CD4-positive, alpha-beta T cell treated with Interferon gamma for 1 hour (primary cell): ENCODE data around the gene C1QTNF8.
A peak's percentile ranks its signal among the peaks of the same experiment; 100 is the strongest.
"Not testable (repeated sequence)": the region's sequence is repeated elsewhere in the genome, so short reads cannot be mapped to it uniquely, and the experiment has no call there.

Experiments used
- DNase-seq: peaks from one replicate; pipeline ENCODE4 v3.0.0-alpha.2; 2020

Gene C1QTNF8

DNA sequence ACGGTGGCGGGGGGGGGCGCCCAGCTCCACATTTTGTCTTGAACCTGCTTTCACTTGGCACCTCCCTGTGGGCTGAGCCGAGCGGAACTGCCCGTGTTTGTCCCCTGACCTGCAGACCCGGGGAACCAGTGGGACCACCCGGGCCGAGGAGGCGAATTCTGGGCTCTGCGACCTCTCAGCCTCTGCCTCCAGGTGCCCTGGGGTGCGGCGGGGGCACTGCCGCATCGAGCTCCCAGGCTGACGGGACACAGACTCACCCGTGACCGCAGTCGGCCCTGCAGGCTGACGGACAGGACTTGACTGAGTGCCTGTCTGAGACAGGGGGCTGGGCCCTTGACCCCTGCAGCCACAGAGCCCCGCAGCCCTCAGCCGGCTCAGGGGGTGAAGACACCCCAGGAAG, 11.1 kb upstream of the C1QTNF8 start:
- DNase-seq: no peak

DNA sequence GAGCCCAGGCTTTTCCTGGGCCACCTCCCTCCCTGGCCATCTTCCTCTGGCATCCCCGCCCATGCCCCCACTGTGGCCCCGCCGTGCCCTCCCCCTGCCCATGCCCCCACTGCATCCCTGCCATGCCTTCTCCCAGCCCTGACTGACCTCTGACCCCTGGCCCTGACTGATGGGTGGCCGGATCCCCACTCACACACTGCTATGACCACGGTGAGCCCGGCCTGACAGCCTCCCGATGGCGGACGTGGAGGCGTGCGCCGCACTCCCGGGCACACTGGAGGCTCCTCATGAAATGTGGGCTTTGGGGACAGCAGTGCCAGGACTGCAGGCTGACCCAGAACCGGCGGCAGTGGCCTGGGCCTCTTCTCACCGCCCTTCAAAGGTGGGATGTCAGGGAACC, 10.6 kb upstream of the C1QTNF8 start:
- DNase-seq: no peak

- DNase-seq: no peak
These were observed 10.0 kb upstream of the C1QTNF8 start for GRCh38 chr16:1105888-1106620.

DNA sequence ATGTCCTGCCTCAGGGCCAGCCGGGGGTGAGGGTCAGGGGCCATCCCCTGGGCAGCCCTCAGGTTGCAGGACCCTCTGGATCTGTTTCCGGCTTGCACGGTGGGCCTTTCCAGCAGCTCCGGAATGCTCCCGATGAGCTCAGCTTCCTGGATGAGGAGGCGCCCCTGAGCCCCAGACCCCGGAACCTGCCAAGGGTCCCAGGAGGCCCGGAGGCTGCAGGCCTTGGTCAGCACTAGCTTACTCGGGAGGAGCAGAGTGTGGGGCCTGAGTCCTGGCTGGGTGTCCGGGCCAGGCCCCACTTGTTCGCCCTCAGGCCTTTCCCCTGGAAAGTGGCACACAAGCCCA, 7.6 kb upstream of the C1QTNF8 start:
- no peak for DNase-seq

DNA sequence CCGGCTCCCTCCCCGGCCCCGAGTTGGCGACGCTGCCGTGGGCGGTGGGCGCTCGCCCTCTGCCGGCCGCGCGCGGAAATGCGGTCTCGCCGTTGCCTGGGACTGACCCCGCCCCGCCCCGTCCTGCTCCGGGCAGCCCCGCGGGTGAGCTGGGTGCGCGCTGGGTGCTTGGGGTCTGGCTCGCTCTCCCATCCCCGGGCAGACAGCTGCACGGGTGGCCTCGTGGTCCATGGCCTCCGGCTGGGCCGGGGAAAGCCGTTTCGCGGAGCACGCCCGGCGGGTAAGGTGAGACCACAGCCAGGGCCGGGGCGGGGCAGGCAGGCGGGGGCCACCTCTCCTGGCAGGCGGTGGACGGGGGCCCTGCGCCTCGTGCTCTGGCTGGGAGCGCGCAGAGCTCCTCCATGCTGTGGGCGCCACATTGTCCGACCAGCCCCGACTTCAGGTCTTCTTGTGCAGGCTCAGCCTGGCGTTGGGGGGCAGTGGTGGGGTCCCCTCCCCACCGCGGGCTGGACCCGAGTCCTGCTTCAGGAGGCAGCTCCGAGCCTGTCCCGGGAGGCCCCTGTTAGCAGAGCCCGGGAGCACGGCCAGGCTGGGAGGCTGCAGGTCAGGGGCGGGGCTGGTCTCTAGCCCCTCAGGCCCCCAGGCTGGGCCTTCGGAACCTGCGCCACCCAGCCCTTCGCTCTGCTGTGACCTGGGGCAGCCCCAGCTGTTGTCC, 7.0 kb upstream of the C1QTNF8 start:
- DNase-seq: peak; percentile 57

DNA sequence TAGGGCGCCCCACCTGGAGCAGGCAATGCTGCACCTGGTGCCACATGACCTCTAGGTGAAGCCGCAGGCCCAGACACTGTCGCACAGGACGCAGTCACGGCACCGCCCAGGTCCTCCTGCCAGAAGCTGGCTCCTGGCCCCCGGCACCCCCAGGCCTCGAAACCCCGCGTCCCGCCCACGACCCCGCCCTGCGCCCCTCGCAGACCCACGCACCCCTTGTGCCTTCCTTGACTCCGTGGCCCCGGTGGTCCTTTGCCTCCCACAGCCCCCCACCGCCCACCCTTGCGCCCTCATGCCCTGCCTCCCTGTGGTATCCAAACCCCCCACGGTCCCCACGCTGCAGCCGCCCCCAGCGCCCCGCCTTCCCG, 6.3 kb upstream of the C1QTNF8 start:
- no peak for DNase-seq

DNA sequence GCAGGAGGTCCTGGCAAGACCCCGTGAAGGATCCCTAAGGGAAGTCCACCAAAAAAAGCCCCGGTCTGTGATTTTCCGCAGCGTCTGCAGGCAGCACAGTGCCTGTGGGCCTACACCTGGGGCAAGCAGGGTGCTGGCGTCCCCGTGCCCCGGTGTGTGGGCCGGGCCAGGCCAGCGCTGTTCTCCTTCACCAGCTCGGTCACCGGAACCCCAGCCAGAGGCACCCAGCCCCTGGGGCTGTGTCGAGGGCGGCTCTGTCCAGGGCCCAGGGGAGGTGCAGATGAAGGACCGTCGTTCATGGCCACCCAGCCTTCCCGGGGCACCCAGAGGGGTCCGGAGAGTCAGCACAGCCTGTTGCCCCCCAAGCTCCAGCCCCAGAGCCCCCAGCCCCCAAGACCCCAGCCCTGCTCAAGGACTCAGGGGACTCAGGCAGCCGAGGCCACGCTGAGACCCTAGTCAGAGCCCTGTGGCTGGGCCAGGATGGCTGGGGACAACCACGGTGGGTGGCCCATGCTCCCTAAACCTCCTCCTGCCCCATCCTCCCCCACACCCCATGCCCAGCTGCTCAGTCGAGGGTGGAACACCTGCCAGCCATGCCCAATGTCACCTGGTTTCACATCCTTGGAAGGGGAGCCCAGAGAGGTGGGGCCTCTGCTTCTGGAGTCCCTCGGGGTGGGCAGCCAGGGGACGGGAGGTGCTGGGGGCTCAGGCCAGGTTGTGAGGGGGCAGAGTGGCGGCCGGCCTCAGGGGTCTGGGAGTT, 5.7 kb upstream of the C1QTNF8 start:
- DNase-seq: no peak

- no peak for DNase-seq
These were observed 5.1 kb upstream of the C1QTNF8 start for GRCh38 chr16:1101133-1101532.

DNA sequence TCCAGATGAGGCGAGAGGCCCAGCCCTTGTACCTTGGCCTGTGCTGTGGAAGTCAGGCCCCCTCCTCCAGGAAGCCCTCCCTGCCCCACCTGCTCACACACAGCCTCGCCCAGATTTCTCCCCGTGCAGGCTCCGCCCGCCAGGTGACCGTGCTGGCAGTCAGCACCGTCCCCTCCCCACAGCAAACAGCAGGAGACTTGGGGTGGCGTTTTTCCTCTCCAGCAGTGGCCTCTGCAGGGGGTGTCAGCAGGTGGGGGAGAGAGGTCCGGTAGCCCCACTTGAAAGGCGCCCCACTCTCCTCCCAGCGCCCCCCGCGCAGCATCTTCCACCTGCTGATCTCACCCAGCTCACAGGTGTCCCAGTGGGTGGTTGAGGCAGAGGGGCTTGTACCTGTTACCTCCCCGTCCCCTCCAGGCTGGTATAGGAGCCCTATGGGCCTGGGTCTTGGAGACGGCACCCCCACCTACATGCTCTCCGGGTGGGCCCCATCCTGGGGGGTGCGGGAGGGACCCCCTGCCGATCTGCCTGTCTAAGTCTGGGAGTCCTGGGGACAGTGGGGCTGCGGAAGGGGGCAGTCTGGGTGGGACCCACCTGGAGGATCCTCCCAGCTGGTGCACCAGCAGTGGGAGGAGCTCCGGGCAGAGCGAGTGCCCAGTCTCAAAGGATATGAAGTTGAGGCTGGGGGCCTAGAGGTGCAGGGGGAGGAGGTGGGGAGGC, 4.2 kb upstream of the C1QTNF8 start:
- no peak for DNase-seq

GRCh38 chr16:1099189-1100083, 3.4 kb upstream of the C1QTNF8 start:
- no peak for DNase-seq

DNA sequence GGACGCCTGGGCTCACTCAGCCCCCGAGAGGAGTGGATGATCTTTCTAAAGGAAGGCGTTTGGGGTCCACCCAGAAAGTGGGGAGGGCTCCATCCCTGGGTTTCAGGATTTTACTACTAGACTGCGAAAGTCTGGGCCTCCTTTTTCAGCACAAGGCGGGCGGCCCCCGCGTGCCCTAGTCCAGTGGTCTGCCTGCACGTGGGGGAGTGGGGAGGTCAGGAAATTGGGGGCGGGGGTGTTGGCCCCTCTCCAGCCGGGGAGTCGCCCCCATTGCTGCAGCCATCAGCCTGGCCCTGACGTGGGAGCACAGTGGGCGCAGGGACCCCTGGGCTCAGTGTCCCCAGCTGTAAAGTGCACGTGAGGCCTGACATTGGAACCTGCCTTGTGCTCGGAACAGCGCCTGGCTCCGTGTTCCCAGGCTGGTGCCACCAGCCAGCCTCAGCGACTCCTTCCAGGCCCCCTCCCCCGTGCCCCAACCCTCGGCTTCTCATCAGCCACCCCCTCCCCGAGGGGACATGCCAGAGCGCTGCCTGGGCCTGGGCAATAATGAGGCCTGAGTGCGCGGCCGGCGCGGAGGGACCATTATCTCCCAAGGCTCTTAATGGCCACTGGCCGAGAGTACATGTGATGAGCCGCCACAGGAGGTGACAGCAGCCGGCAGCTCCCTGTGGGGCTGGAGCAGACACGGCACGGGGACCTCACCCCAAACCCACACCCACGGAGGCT, 2.4 kb upstream of the C1QTNF8 start:
- no peak for DNase-seq

DNA sequence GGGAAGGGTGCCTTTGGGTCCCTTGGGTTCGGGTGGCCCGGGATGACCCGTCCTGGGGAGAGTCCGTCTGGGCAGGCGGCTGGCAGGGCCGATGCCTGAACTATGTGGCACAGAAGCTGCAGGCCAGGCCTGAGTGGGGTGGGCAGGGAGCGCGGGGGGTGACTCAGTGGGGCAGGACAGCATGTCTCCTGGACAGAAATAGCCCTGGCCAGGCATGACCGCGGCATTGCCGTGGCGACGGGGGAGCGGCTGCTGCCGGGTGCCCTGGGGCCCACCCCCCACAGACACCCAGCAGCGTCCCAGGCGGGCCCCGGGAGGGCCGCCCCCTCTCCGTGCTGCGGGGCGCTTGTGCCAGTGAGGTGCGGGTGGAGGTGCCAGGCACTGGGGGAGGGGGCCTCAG, 1.8 kb upstream of the C1QTNF8 start:
- no peak for DNase-seq

DNA sequence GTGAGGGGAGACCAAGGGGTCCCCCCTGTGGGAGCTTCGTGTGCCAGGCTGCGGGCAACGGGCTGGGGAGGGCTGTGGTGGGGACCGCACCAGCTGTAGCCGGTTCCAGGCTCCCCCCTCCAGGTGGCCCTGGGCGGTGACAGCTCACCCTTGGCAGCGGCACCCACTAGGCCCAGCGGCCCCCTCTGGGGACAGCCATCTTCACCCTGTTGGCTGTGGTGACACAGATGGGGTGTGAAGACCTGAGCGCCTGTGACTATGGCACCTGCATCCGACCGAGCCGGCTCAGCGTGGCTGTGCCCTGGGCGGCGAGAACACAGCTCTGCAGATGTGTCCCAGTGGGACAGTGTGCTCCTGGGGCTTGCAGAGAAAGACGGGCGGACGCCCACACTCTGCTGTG, 1.1 kb upstream of the C1QTNF8 start:
- no peak for DNase-seq

- DNase-seq: no peak
These were observed 435 bp downstream of the C1QTNF8 start for GRCh38 chr16:1095450-1096168.

- no peak for DNase-seq
These were observed 1.2 kb downstream of the C1QTNF8 start for GRCh38 chr16:1094601-1095449.

DNA sequence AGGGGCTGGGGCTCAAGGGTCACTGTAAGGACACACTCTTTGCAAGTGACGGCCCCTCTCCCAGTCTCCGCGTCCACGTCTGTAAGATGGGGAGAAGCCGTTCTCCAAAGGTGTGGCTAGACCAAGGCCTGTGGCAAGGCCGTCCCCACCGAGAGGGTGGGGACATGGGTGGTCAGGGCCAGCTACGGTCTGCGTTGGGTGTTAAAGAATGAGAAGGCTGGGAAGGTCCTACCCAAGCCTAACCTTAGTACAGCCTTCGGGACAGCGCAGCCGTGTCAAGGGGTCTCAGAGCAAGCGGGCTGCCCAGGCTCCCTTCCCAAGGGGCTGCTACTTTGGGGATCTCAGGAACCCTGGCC, 1.9 kb downstream of the C1QTNF8 start:
- DNase-seq: no peak

- DNase-seq: peak; percentile 9
These were observed 2.5 kb downstream of the C1QTNF8 start for GRCh38 chr16:1093284-1094123.

DNA sequence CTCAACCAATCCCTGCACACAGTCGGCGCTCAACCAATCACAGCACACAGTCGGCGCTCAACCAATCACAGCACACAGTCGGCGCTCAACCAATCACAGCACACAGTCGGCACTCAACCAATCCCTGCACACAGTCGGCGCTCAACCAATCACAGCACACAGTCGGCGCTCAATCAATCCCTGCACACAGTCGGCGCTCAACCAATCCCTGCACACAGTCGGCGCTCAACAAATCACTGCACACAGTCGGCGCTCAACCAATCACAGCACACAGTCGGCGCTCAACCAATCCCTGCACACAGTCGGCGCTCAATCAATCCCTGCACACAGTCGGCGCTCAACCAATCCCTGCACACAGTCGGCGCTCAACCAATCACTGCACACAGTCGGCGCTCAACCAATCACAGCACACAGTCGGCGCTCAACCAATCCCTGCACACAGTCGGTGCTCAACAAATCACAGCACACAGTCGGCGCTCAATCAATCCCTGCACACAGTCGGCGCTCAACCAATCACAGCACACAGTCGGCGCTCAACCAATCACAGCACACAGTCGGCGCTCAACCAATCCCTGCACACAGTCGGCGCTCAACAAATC, 3.3 kb downstream of the C1QTNF8 start:
- not testable (repeated sequence) for DNase-seq
